H9 (cell line): ENCODE data around the gene JMJD8. TPM values are rescaled to one million over a fixed set of nuclear protein-coding genes. Genes with fewer than 3 reads are reported as not detected.

Experiments used
- DNase-seq: peaks from one replicate; pipeline ENCODE4 v3.0.0-alpha.2; 2017
- H2AFZ ChIP-seq: one replicate; pipeline ENCODE4 v1.6.1; 2013; ENCODE audit warnings: mild to moderate bottlenecking, low read length, control low read depth, moderate library complexity
- H2AK5ac ChIP-seq: 2 replicates; pipeline ENCODE4 v1.6.1; 2013; ENCODE audit warnings: low read length, control low read depth, mixed read lengths; ENCODE audit not compliant: insufficient read length
- H2BK120ac ChIP-seq: one replicate; pipeline ENCODE4 v1.6.1; 2013; ENCODE audit warnings: low read depth, mild to moderate bottlenecking, low read length, control low read depth, inconsistent platforms; ENCODE audit not compliant: poor library complexity, severe bottlenecking
- H2BK12ac ChIP-seq: 2 replicates; pipeline ENCODE4 v1.6.1; 2013; ENCODE audit warnings: low read length, control low read depth, mixed read lengths, low read depth; ENCODE audit not compliant: insufficient read length
- H2BK15ac ChIP-seq: 2 replicates; pipeline ENCODE4 v1.6.1; 2013; ENCODE audit warnings: low read depth, low read length, control low read depth
- H2BK20ac ChIP-seq: one replicate; pipeline ENCODE4 v1.6.1; 2013; ENCODE audit warnings: low read depth, mild to moderate bottlenecking, low read length, control low read depth, inconsistent platforms; ENCODE audit not compliant: poor library complexity, severe bottlenecking
- H2BK5ac ChIP-seq: 2 replicates; pipeline ENCODE4 v1.6.1; 2013; ENCODE audit warnings: low read length, control low read depth, mixed read lengths; ENCODE audit not compliant: insufficient read length
- H3K14ac ChIP-seq: 2 replicates; pipeline ENCODE4 v1.6.1; 2013; ENCODE audit warnings: low read length, control low read depth; ENCODE audit not compliant: insufficient read depth
- H3K18ac ChIP-seq: 2 replicates; pipeline ENCODE4 v1.6.1; 2013; ENCODE audit warnings: low read depth, mild to moderate bottlenecking, mixed read lengths, low read length, control low read depth; ENCODE audit not compliant: insufficient read length
- H3K23ac ChIP-seq: 2 replicates; pipeline ENCODE4 v1.6.1; 2013; ENCODE audit warnings: low read length, control low read depth, mixed read lengths, low read depth; ENCODE audit not compliant: insufficient read length
- H3K23me2 ChIP-seq: 2 replicates; pipeline ENCODE4 v1.6.1; 2013; ENCODE audit warnings: low read depth, mild to moderate bottlenecking, mixed read lengths, low read length, control low read depth; ENCODE audit not compliant: insufficient read length, poor library complexity, severe bottlenecking
- H3K27ac ChIP-seq: 2 replicates; pipeline ENCODE4 v1.5.1; 2013; ENCODE audit warnings: low read length, control low read depth, mixed read lengths, low read depth; ENCODE audit not compliant: insufficient read length
- H3K27me3 ChIP-seq: 2 replicates; pipeline ENCODE4 v1.6.1; 2013; ENCODE audit warnings: low read length, control low read depth, inconsistent platforms; ENCODE audit not compliant: insufficient read depth
- H3K4ac ChIP-seq: 2 replicates; pipeline ENCODE4 v1.6.1; 2013; ENCODE audit warnings: low read depth, mild to moderate bottlenecking, control low read depth, inconsistent platforms, low read length, moderate library complexity
- H3K4me1 ChIP-seq: 2 replicates; pipeline ENCODE4 v1.6.1; 2013; ENCODE audit warnings: low read length, control low read depth, inconsistent platforms; ENCODE audit not compliant: insufficient read depth
- H3K4me2 ChIP-seq: 2 replicates; pipeline ENCODE4 v1.6.1; 2013; ENCODE audit warnings: low read length, control low read depth, mixed read lengths; ENCODE audit not compliant: insufficient read length, insufficient read depth
- H3K56ac ChIP-seq: 2 replicates; pipeline ENCODE4 v1.6.1; 2013; ENCODE audit warnings: low read depth, mild to moderate bottlenecking, mixed read lengths, low read length, control low read depth; ENCODE audit not compliant: insufficient read length
- H3K79me1 ChIP-seq: 2 replicates; pipeline ENCODE4 v1.6.1; 2013; ENCODE audit warnings: low read depth, mild to moderate bottlenecking, moderate library complexity, low read length, control low read depth, inconsistent platforms; ENCODE audit not compliant: insufficient read depth, poor library complexity, severe bottlenecking
- H3K79me2 ChIP-seq: 2 replicates; pipeline ENCODE4 v1.6.1; 2013; ENCODE audit warnings: low read length, control low read depth, inconsistent platforms; ENCODE audit not compliant: insufficient read depth
- H3K9ac ChIP-seq: 2 replicates; pipeline ENCODE4 v1.6.1; 2013; ENCODE audit warnings: low read length, control low read depth, mixed read lengths; ENCODE audit not compliant: insufficient read length; ENCODE audit errors: extremely low read depth
- H3K9me3 ChIP-seq: one replicate; pipeline ENCODE4 v1.6.1; 2013; ENCODE audit warnings: low read depth, low read length, inconsistent platforms; ENCODE audit not compliant: control insufficient read depth
- H3T11ph ChIP-seq: one replicate; pipeline ENCODE4 v1.6.1; 2013; ENCODE audit warnings: mild to moderate bottlenecking, low read length, control low read depth, inconsistent platforms
- H4K20me1 ChIP-seq: one replicate; pipeline ENCODE4 v1.6.1; 2013; ENCODE audit not compliant: control insufficient read depth, insufficient read length, insufficient read depth
- H4K5ac ChIP-seq: 2 replicates; pipeline ENCODE4 v1.6.1; 2013; ENCODE audit warnings: low read depth, mild to moderate bottlenecking, mixed read lengths, low read length, control low read depth; ENCODE audit not compliant: insufficient read length
- H4K8ac ChIP-seq: replicated peaks from 2 replicates; pipeline ENCODE4 v1.6.1; 2013; ENCODE audit warnings: low read length, control low read depth, mixed read lengths, low read depth; ENCODE audit not compliant: insufficient read length
- H4K91ac ChIP-seq: 2 replicates; pipeline ENCODE4 v1.6.1; 2013; ENCODE audit warnings: low read depth, mild to moderate bottlenecking, moderate library complexity, mixed read lengths, low read length, control low read depth; ENCODE audit not compliant: insufficient read length
- H3K27ac Mint-ChIP-seq, 3 experiments: 2 replicates in 2 of 3; 3 replicates in 1 of 3; pipeline ENCODE4 v1.8.0; 2020 to 2021; ENCODE audit warnings: mixed read lengths in 3 of 3, mild to moderate bottlenecking in 1 of 3, moderate library complexity in 1 of 3
- H3K27me3 Mint-ChIP-seq: 2 replicates; pipeline ENCODE4 v1.8.0; 2021; ENCODE audit warnings: low read depth, mild to moderate bottlenecking, moderate library complexity, mixed read lengths
- H3K36me3 Mint-ChIP-seq, 3 experiments: 2 replicates in 2 of 3; 3 replicates in 1 of 3; pipeline ENCODE4 v1.8.0; 2020 to 2021; ENCODE audit warnings: low read depth in 3 of 3, mixed read lengths in 3 of 3; ENCODE audit not compliant: insufficient read depth in 1 of 3
- H3K4me1 Mint-ChIP-seq, 2 experiments: 2 replicates each; pipeline ENCODE4 v1.8.0; 2020; ENCODE audit warnings: mixed read lengths in 2 of 2
- H3K4me3 Mint-ChIP-seq, 2 experiments: 2 replicates in 1 of 2; 3 replicates in 1 of 2; pipeline ENCODE4 v1.8.0; 2020 to 2021; ENCODE audit warnings: mild to moderate bottlenecking in 2 of 2, mixed read lengths in 2 of 2, moderate library complexity in 1 of 2
- H3K9me3 Mint-ChIP-seq, 2 experiments: 2 replicates in 1 of 2; 3 replicates in 1 of 2; pipeline ENCODE4 v1.8.0; 2020; ENCODE audit warnings: mild to moderate bottlenecking in 2 of 2, mixed read lengths in 2 of 2, moderate library complexity in 1 of 2
- CTCF ChIP-seq: fragments of 200-600 bp; sonication (generic); conservative IDR thresholded peaks from 3 replicates; pipeline ENCODE4 v1.8.0; 2021; ENCODE audit warnings: antibody characterized with exemption, mild to moderate bottlenecking
- WGBS: extraction: QIAGEN DNeasy Blood & Tissue Kit; methylation state at CpG from one replicate; pipeline ENCODE4 v1.1.7; 2013; ENCODE audit warnings: missing lambda C conversion rate, low lambda C conversion rate, mixed read lengths; ENCODE audit not compliant: insufficient read length; ENCODE audit errors: extremely low coverage; 5-methylcytosine and 5-hydroxymethylcytosine counted together
- total RNA-seq: library from RNA; stranded (reverse); gene quantifications from 2 replicates; pipeline ENCODE4 v1.2.1, GENCODE V29; 2021

Gene JMJD8
- total RNA-seq, 1 experiment from 2014 or later = 52.7 TPM

- Histone ChIP-seq H2BK20ac (no peak overlapping the region), H3K23ac (no peak overlapping the region), H2BK15ac (no peak overlapping the region), H3K9me3 (no peaks in the 10 kb centered on the region), H3K79me2 (no peaks in the 10 kb centered on the region), H3K27me3 (peaks cover 55% of the 10 kb centered on the region; the same call in 1 of the 2 replicates), H3K9ac (no peak overlapping the region), H2BK120ac (no peak overlapping the region), H2AK5ac (no peak overlapping the region), H4K8ac (no peak overlapping the region), H3T11ph (no peak overlapping the region), H4K20me1 (no peaks in the 10 kb centered on the region), H2BK12ac (no peak overlapping the region), H4K91ac (no peak overlapping the region), H3K79me1 (no peaks in the 10 kb centered on the region), H3K4me2 (no peak overlapping the region), H3K27ac (no peak overlapping the region), H2AFZ (no peak overlapping the region), H3K4me1 (no peaks in the 10 kb centered on the region), H3K23me2 (peaks cover 4% of the 10 kb centered on the region), H4K5ac (no peak overlapping the region), H3K14ac (no peak overlapping the region), H3K56ac (no peak overlapping the region), H3K4ac (no peak overlapping the region), H2BK5ac (no peak overlapping the region), H3K18ac (no peak overlapping the region)
- no peak for TF ChIP-seq CTCF
- H3K36me3 Mint-ChIP-seq = peaks cover 0 to 3% (median 0%) of the 10 kb centered on the region in 3 experiments; a peak in 2 of 7 replicates
- H3K4me1 Mint-ChIP-seq = peaks cover 0 to 7% of the 10 kb centered on the region in 2 experiments; a peak in 1 of 4 replicates
- H3K9me3 Mint-ChIP-seq = peaks cover 0 to 2% of the 10 kb centered on the region in 2 experiments; a peak in 1 of 5 replicates
- no peak for DNase-seq
- peak overlapping the region; percentile 40 to 63; a peak in 4 of 5 replicates for H3K4me3 Mint-ChIP-seq
- H3K27me3 Mint-ChIP-seq = peaks cover 88% of the 10 kb centered on the region
- H3K27ac Mint-ChIP-seq = no peak overlapping the region
- WGBS = no CpG with 5 or more reads among the region's 50 CpGs
Measured at GRCh38 chr16:704552-705380, 20.6 kb upstream of the JMJD8 start.
